GM18951 (cell line): Measurements from ENCODE around the gene GID8.
A peak's percentile ranks its signal among the peaks of the same experiment; 100 is the strongest.

Source experiments
- POLR2A ChIP-seq: IDR thresholded peaks from 4 replicates; pipeline ENCODE4 v1.6.1; 2011; ENCODE audit warnings: mild to moderate bottlenecking; ENCODE audit not compliant: insufficient read length, insufficient read depth; ENCODE audit errors: extremely low read depth
- in situ Hi-C: fragments of 300-500 bp; cut with MboI; formaldehyde crosslinking; loops from one replicate; pipeline ENCODE4 v1.12.0; 2022; ENCODE audit warnings: low sequenced_read_pairs, mixed read lengths, inconsistent platforms; ENCODE audit not compliant: unreplicated experiment

The GID8 gene

DNA sequence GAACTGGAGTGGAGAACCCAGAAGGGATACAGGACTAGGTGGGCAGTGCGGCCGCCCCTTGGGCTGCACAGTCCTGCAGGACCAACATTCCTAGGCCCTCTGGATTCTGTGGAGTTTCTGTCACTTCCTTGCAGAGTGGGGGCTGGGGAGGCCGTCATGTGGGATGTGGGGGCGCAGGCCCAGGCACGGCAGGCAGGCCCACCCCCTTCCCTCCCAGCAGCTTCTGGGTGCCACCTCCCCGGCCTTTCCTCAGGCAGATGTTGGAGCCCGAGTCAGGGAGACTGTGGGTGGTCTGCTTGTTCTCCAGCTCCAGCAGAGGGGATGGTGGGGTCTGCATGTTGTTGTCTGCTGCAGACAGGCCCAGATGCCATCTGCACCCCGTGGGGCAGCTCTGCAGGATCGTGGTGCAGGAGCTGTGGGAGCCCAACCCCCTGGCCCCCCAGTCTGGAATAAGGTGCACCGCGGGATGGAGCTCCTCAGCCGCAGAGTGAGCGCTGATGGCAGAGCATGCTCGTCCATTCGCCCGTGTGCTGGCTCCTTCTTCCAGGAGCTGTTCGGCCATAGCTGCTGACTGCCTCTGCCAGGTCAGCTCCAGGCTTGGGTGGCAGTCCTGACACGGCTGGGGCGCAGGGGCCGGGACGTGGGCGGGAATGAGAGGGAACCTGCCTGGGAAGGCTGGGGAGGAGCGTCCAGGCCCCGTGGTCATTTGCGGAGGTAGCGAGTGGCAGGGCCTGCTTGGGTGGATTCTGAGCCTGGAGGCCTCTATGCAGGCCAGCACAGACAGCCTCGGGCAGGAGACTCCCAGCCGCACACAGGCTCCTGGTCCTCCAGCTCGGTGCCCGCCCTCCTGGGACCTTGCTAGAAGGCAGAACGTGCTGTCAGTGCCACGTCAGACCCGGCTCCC is 32.6 kb downstream of the GID8 start:
- in situ Hi-C loops = no loop called here

DNA sequence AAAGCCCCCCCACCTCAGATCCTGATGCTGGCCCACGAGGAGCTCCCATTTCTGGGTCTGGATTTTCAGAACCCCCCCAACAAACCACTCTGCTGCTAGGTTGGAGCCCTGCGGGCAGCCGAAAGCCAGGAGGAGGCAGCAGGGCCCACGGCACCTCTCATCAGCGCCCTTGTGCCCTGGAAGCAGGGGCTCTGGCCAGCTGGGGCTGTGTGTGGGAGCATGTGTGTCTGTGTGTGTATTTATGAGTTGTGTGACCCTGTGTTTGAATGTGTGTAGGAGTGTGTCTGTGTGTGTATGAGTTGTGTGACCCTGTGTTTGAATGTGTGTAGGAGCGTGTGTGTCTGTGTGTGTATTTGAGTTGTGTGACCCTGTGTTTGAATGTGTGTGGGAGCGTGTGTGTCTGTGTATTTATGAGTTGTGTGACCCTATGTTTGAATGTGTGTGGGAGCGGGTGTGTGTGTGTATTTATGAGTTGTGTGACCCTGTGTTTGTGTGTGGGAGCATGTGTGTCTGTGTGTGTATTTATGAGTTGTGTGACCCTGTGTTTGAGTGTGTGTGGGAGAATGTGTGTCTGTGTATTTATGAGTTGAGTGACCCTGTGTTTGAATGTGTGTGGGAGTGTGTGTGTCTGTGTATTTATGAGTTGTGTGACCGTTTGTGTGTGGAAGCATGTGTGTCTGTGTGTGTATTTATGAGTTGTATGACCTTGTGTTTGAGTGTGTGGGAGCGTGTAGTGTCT is 33.4 kb downstream of the GID8 start:
- no peak for TF ChIP-seq POLR2A

More for the DNA sequence above, 32.6 kb downstream of the GID8 start:
- no peak for TF ChIP-seq POLR2A

DNA sequence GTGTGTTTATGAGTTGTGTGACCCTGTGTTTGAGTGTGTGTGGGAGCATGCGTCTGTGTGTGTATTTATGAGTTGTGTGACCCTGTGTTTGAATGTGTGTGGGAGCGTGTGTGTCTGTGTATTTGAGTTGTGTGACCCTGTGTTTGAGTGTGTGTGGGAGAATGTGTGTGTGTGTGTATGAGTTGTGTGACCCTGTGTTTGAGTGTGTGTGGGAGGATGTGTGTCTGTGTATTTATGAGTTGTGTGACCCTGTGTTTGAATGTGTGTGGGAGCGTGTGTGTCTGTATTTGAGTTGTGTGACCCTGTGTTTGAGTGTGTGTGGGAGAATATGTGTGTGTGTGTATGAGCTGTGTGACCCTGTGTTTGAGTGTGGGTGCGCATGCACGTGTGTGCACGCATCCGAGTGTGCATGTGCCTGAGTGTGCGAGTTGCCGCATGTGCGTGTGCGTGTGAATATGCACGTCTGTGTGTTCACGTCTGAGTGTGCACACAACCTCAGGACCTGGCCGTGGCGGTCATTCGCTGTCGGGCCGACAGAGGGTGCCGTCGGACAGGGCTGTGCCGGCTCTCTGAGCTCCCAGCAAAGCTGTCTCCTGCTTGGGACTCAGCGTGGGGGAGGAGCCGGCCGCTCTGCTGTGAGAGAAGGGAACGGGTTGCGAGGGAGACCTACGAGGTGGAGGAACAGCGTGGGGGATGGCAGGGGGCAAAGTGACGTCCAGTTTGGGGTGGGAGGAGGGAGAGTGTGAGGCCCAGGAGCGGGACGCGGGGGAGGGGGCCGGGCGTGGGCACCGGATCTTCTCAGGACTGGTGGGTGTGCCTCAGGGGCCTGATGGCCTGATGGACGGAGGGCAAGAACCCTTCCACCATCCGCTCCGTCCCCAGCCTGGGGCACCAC is 34.2 kb downstream of the GID8 start:
- TF ChIP-seq POLR2A = no peak

More for the DNA sequence above, 33.4 kb downstream of the GID8 start:
- in situ Hi-C loops = no loop called here

DNA sequence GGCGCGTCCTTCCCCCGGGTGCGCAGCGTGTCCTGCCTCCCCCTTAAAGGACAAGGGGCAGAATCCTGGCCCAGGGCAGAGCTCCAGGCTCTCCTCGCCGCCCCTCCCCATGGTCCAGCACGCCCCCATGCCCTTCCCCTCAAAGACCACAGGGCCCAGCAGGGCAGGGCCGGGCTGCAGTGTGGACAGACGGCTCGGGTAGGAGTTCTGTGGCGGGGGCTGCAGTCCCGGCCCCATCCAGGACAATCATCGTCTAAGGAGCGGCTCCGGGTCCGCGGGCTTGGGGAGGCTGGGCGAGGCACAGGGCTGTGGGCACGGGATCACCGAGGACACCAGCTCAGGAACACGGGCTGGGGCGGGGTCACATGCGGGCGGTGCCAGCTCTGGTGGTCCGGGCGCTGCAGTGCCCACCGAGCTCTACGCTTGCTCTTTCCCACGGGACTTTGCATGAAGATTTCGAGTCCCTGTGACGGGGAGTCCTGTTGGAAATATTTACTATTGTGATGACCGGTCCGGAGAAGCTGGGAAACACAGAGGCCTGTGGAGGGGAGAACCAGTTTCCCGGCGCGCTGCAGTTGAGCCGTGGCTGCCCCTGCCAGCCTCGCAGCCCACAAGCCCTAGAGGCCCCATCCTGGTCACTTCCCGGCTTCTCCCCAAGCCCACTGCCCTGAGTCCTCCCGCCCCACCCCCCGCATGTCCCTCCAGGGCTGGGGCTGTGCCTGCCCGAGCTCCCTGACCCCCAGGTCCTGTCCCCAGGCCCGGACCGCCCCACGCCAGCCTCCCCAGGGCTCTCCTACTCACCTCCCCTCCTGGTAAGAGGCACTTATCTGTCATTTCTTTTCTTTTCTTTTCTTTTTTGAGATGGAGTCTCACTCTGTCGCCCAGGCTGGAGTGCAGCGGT is 35.1 kb downstream of the GID8 start:
- TF ChIP-seq POLR2A = no peak
- in situ Hi-C loops = no loop called here

More for the DNA sequence above, 34.2 kb downstream of the GID8 start:
- in situ Hi-C loops = no loop called here

DNA sequence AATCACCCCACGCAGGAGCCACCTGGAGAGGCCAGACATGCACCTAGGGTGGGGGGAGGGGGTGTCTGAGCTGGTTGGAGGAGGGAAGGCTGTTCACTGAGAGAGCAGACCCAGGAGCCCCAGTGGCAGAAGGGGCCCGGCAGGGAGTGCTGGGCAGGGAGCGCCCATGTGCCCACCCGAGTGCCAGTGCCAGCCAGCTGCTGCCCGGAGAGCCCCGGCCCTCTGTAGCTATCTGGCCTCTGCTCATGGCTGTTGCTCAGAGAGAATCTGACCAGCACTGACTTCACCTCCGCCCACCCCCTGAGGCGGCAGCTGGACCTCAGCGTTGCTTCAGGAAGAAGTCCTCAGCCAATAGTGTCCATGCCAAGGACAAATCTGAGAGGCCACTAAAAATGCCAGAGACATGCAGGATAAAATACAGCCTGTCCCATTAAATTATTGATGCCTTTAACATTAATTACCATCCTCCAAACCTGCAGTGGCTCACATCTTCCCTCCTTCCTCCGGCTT is 37.4 kb downstream of the GID8 start:
- no peak for TF ChIP-seq POLR2A
- in situ Hi-C loops = no loop called here

DNA sequence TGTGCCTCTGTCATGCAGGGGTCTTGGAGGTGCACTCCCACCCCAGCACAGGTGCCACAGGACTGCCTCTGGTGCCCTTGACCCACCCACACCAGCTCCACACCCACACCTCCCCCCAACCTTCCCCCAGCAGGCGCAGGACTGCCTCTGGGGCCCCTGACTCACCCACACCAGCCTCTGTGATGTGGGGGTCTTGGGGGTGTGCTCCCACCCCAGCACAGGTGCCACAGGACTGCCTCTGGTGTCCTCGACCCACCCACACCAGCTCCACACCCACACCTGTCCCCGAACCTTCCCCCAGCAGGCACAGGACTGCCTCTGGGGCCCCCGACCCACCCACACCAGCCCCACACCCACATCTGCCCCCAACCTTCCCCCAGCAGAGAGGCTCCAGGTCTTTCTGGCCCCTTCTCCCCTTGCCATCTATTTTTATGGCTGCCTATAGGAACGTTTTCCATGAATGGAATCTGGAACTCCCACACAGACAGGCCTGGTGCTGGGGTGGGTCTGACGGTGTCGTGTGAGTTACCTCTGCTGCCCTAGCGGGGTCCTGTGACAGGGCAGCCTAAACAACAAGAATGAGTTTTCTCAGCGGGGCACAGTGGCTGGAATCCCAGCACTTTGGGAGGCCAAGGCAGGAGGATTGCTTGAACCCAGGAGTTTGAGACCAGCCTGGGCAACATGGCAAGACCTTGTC is 38.0 kb downstream of the GID8 start:
- in situ Hi-C loops = no loop called here
- no peak for TF ChIP-seq POLR2A

DNA sequence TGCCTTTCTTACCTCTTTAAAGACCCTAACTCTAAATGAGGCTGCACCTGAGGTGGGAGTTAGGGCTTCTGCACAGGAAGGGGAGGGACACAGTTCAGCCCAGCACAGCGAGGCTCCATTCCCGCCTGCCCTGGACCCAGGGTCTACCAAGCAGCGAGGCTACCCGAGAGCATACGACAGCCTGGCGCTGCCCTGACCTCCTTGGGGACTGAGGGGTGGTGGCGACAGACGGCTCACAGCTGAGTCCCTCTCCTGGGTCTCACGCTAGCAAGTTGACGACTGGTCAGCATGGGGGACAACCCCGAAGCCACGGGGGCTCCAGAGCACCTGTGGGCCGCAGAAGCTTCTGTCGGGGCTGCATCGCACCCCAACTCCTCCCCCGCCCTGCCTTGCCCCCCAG is 38.9 kb downstream of the GID8 start:
- in situ Hi-C loops = no loop called here
- TF ChIP-seq POLR2A = no peak

DNA sequence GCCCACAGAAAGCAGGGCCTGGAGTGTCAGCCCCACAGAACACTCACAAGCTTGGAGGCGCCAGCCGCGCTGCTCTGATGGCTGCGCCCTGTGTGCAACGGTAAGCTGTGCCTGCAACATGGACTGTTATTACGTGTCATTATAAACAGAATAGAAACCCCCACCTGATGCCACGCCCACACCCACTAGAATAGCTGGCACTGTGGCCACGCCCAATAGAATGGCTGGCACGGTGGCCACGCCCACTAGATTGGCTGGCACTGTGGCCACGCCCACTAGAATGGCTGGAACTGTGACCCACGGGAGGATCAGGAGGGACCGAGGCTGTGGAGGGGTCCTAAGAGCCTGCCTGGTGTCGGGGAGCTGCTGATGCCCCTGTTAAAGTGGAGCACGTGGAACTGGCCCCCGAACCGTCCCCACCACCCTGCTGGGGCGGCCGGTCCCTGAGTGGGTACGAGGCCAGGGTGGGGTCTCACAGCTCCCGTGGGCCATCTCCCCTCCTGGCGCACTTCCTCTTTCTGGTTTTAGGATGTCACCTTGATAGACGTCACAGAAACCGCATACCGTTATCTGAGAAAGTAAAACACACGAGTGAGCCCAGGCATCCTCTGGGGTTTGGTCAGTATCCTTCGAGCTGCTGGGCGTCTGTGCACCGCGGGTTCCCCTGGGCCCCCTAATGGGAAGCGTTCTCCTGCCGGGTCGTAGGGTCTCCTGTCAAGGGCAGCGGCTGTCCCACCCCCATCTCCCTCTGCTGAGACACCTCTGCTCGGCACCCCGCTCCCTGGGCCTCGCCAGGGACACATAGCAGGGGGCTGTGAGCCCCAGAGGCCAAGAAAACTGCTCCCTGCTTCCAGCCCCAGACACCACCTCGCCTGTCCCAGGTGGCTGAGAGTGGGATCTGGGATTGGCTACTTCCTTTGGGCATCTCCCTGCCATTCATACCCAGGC is 39.9 kb downstream of the GID8 start:
- in situ Hi-C loops = no loop called here
- peak; percentile 49 for TF ChIP-seq POLR2A

DNA sequence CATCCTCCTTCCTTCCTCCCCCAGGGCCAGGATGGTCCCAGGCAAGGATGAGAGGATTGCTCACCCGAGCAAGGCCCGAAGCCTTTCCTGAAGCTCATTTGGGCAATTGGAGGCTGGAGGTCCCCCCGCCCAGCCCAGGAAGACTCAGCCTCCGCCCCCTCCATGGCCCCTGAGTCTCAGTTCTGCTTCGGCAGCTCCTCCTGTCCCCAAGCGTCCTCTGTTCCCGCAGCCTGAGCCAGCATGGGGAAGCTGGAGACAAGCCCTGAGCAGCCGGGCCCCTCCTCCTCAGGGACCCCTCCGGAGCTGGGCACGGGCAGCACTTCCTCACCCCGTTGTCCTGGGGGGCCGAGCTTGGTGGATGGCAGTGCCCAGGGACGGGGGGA is 40.6 kb downstream of the GID8 start:
- in situ Hi-C loops = no loop called here
- TF ChIP-seq POLR2A = no peak

DNA sequence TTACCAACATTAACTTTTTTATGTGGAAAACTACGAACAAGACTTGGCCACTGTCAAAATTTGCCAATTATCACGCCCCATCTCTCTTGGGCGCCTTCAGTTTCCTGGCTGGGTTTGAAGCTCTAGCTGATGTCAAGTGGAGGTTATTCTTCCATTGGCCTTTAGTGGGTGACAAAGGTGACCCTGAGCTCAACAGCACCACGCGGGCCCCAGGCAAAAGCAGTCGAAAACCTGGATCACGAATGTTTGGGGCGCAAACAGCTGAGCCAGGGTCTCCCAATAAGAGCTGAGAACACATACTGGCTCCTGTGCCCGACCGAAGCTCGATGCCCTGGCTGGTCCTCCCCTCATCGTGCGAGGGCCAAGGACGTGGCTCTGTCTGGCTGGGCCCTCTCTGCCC is 41.4 kb downstream of the GID8 start:
- in situ Hi-C loops = no loop called here
- no peak for TF ChIP-seq POLR2A
